HepG2 (cell line): ENCODE results near the gene KCNIP3. TPM values are rescaled to one million over a fixed set of nuclear protein-coding genes. Genes with fewer than 3 reads are reported as not detected.

ENCODE experiments used
- BORCS8-MEF2B ChIP-seq: sonication (generic); formaldehyde crosslinking; IDR thresholded peaks from 2 replicates; pipeline ENCODE4 v1.8.0; 2022; ENCODE audit warnings: mild to moderate bottlenecking, missing genetic modification reagents
- CHD4 ChIP-seq: fragments of 200-600 bp; sonication (generic); IDR thresholded peaks from 2 replicates; pipeline ENCODE4 v1.7.0; 2017; ENCODE audit warnings: mild to moderate bottlenecking, low read length, borderline replicate concordance
- FOSL1 ChIP-seq: sonication (generic); formaldehyde crosslinking; IDR thresholded peaks from 2 replicates; pipeline ENCODE4 v1.9.0; 2021; ENCODE audit warnings: missing genetic modification reagents, borderline replicate concordance
- HOXA7 ChIP-seq: sonication (generic); formaldehyde crosslinking; IDR thresholded peaks from 2 replicates; pipeline ENCODE4 v1.8.1; 2022; ENCODE audit warnings: mild to moderate bottlenecking, missing genetic modification reagents, moderate library complexity
- RARA ChIP-seq: IDR thresholded peaks from 2 replicates; pipeline ENCODE4 v1.6.1; 2016; ENCODE audit warnings: missing genetic modification reagents, missing compliant biosample characterization
- RARG ChIP-seq: sonication (generic); formaldehyde crosslinking; IDR thresholded peaks from 2 replicates; pipeline ENCODE4 v1.4.0; 2020; ENCODE audit warnings: low read depth, mild to moderate bottlenecking, missing genetic modification reagents
- REPIN1 ChIP-seq: sonication (generic); formaldehyde crosslinking; IDR thresholded peaks from 2 replicates; pipeline ENCODE4 v1.8.0; 2022; ENCODE audit warnings: missing genetic modification reagents, low read depth, mild to moderate bottlenecking, borderline replicate concordance
- SAP130 ChIP-seq: IDR thresholded peaks from 2 replicates; pipeline ENCODE4 v1.6.1; 2016; ENCODE audit warnings: low read depth
- SKIL ChIP-seq: sonication (generic); formaldehyde crosslinking; IDR thresholded peaks from 2 replicates; pipeline ENCODE4 v1.8.0; 2022; ENCODE audit warnings: missing genetic modification reagents, mild to moderate bottlenecking, moderate library complexity, borderline replicate concordance
- SP140L ChIP-seq: sonication (generic); formaldehyde crosslinking; IDR thresholded peaks from 2 replicates; pipeline ENCODE4 v1.4.0; 2020; ENCODE audit warnings: missing genetic modification reagents, borderline replicate concordance
- TOPORS ChIP-seq: sonication (generic); formaldehyde crosslinking; IDR thresholded peaks from 2 replicates; pipeline ENCODE4 v1.8.0; 2023; ENCODE audit warnings: mild to moderate bottlenecking, missing genetic modification reagents
- YY1 ChIP-seq: IDR thresholded peaks from 2 replicates; pipeline ENCODE4 v1.6.1; 2011; ENCODE audit warnings: low read length, low read depth, moderate library complexity, mild to moderate bottlenecking; ENCODE audit not compliant: insufficient read depth, insufficient replicate concordance
- ZBTB7B ChIP-seq: sonication (generic); formaldehyde crosslinking; IDR thresholded peaks from 2 replicates; pipeline ENCODE4 v1.4.0; 2020; ENCODE audit warnings: missing genetic modification reagents
- ZMYM4 ChIP-seq: sonication (generic); formaldehyde crosslinking; IDR thresholded peaks from 2 replicates; pipeline ENCODE4 v1.8.1; 2023; ENCODE audit warnings: mild to moderate bottlenecking, missing genetic modification reagents
- ZNF460 ChIP-seq: sonication (generic); formaldehyde crosslinking; IDR thresholded peaks from 2 replicates; pipeline ENCODE4 v1.5.1; 2020; ENCODE audit warnings: missing genetic modification reagents, mild to moderate bottlenecking, borderline replicate concordance
- ZNF7 ChIP-seq: IDR thresholded peaks from 2 replicates; pipeline ENCODE4 v1.6.1; 2016; ENCODE audit warnings: missing biosample characterization, missing genetic modification reagents
- ZNF776 ChIP-seq: sonication (generic); formaldehyde crosslinking; IDR thresholded peaks from 2 replicates; pipeline ENCODE4 v1.4.0; 2020; ENCODE audit warnings: mild to moderate bottlenecking, missing genetic modification reagents
- ZSCAN29 ChIP-seq: sonication (generic); formaldehyde crosslinking; conservative IDR thresholded peaks from 2 replicates; pipeline ENCODE4 v1.4.0; 2020; ENCODE audit warnings: mild to moderate bottlenecking, missing genetic modification reagents
- polyA plus RNA-seq, 8 experiments: library from polyadenylated mRNA; depleted of rRNA in 3 of 8; stranded (reverse) in 7 of 8; unstranded in 1 of 8; fragments of >200 nt; fragmentation: Illumina TruSeq in 4 of 8; extraction: Trizol in 4 of 8; gene quantifications; 2 replicates each; pipeline versions ENCODE4 v1.2.1 to v1.2.3, GENCODE V29; 2011 to 2016; ENCODE audit warnings: low read depth in 4 of 8, missing spikeins in 1 of 8, mixed read lengths in 1 of 8; ENCODE audit not compliant: insufficient read depth in 1 of 8
- total RNA-seq, 5 experiments: library from RNA; depleted of rRNA; stranded (reverse); fragments of >200 nt; fragmentation: Illumina TruSeq; extraction: Trizol; gene quantifications; 2 replicates each; pipeline ENCODE4 v1.2.3, GENCODE V29; 2016; ENCODE audit warnings: low read depth in 1 of 5
- TF ChIP-seq, protein P1 (sequence below), 2 experiments: fragments of 450-650 bp in 1 of 2; sonication (generic) in 1 of 2; formaldehyde crosslinking in 1 of 2; IDR thresholded peaks; 2 replicates each; pipeline versions ENCODE4 v1.6.1 to v1.8.0; 2016 to 2022; ENCODE audit warnings: antibody characterized with exemption in 1 of 2, mild to moderate bottlenecking in 1 of 2, missing genetic modification reagents in 1 of 2

KCNIP3 gene
- total and polyA plus RNA-seq, 2 of the 13 experiments (the other 11 are each of a cell fraction or from before 2014, with no cell fraction given) = not detected

- TF ChIP-seq, protein P1, sequence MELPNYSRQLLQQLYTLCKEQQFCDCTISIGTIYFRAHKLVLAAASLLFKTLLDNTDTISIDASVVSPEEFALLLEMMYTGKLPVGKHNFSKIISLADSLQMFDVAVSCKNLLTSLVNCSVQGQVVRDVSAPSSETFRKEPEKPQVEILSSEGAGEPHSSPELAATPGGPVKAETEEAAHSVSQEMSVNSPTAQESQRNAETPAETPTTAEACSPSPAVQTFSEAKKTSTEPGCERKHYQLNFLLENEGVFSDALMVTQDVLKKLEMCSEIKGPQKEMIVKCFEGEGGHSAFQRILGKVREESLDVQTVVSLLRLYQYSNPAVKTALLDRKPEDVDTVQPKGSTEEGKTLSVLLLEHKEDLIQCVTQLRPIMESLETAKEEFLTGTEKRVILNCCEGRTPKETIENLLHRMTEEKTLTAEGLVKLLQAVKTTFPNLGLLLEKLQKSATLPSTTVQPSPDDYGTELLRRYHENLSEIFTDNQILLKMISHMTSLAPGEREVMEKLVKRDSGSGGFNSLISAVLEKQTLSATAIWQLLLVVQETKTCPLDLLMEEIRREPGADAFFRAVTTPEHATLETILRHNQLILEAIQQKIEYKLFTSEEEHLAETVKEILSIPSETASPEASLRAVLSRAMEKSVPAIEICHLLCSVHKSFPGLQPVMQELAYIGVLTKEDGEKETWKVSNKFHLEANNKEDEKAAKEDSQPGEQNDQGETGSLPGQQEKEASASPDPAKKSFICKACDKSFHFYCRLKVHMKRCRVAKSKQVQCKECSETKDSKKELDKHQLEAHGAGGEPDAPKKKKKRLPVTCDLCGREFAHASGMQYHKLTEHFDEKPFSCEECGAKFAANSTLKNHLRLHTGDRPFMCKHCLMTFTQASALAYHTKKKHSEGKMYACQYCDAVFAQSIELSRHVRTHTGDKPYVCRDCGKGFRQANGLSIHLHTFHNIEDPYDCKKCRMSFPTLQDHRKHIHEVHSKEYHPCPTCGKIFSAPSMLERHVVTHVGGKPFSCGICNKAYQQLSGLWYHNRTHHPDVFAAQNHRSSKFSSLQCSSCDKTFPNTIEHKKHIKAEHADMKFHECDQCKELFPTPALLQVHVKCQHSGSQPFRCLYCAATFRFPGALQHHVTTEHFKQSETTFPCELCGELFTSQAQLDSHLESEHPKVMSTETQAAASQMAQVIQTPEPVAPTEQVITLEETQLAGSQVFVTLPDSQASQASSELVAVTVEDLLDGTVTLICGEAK (IDR thresholded peaks at IDR 0.05) = no peak
- TF ChIP-seq, protein P1 (CRISPR knock-in tag; IDR thresholded peaks at IDR 0.05) = peak; percentile 74
- TF ChIP-seq TOPORS (CRISPR knock-in tag) (peak; percentile 69; the same call in 1 of the 2 replicates), SKIL (peak; percentile 52; the same call in 1 of the 2 replicates), SP140L (CRISPR knock-in tag) (no peak), ZBTB7B (CRISPR knock-in tag) (peak; percentile 84), YY1 (peak; percentile 25), SAP130 (CRISPR knock-in tag) (peak; percentile 71), CHD4 (no peak), ZMYM4 (CRISPR knock-in tag) (peak; percentile 84), ZNF460 (peak; percentile 14; the same call in 1 of the 2 replicates), FOSL1 (CRISPR knock-in tag) (peak; percentile 50; the same call in 1 of the 2 replicates), BORCS8-MEF2B (CRISPR knock-in tag) (peak; percentile 87), ZSCAN29 (CRISPR knock-in tag) (0 out of 2 replicates have a peak, but pooled peaks have one; percentile 42), REPIN1 (CRISPR knock-in tag) (peak; percentile 88), ZNF776 (CRISPR knock-in tag) (no peak), HOXA7 (CRISPR knock-in tag) (no peak), RARG (CRISPR knock-in tag) (no peak), RARA (peak; percentile 90), ZNF7 (CRISPR knock-in tag) (no peak)
Measured at GRCh38 chr2:95390272-95390880, 93.2 kb downstream of the KCNIP3 start (continued).
